Chondrocyte (in vitro differentiated cells): ENCODE measurements around the gene FABP1. TPM values are rescaled to one million over a fixed set of nuclear protein-coding genes. Genes with fewer than 3 reads are reported as not detected.

ENCODE experiments used
- DNase-seq: peaks from one replicate; pipeline ENCODE4 v3.0.0; 2021; ENCODE audit warnings: mixed read lengths, low spot score
- H3K27ac Mint-ChIP-seq: one replicate; pipeline ENCODE4 v1.8.0; 2021; ENCODE audit warnings: mild to moderate bottlenecking, moderate library complexity, mixed read lengths; ENCODE audit not compliant: unreplicated experiment
- H3K27me3 Mint-ChIP-seq: 2 replicates; pipeline ENCODE4 v1.8.0; 2021; ENCODE audit warnings: low read depth, mixed read lengths
- H3K36me3 Mint-ChIP-seq: 2 replicates; pipeline ENCODE4 v1.8.0; 2021; ENCODE audit warnings: low read depth, mixed read lengths
- H3K4me1 Mint-ChIP-seq: 2 replicates; pipeline ENCODE4 v1.8.0; 2021; ENCODE audit warnings: low read depth, mild to moderate bottlenecking, mixed read lengths
- H3K4me3 Mint-ChIP-seq: one replicate; pipeline ENCODE4 v1.8.0; 2021; ENCODE audit warnings: mild to moderate bottlenecking, moderate library complexity, mixed read lengths; ENCODE audit not compliant: unreplicated experiment
- H3K9me3 Mint-ChIP-seq: 2 replicates; pipeline ENCODE4 v1.8.0; 2021; ENCODE audit warnings: low read depth, mixed read lengths
- total RNA-seq: library from RNA; stranded (reverse); gene quantifications from 3 replicates; pipeline ENCODE4 v1.2.1, GENCODE V29; 2021
- TF ChIP-seq, protein P1 (sequence below): fragments of 200-600 bp; sonication (generic); IDR thresholded peaks from 2 replicates; pipeline ENCODE4 v1.5.0; 2021; ENCODE audit warnings: antibody characterized with exemption, mild to moderate bottlenecking, moderate library complexity

The FABP1 gene
- total RNA-seq, 1 donor from 2014 or later, result not detected

- peak overlapping the region; percentile 54 for H3K4me3 Mint-ChIP-seq
Observed at GRCh38 chr2:88170472-88170892, 42.6 kb upstream of the FABP1 start.

GRCh38 chr2:88168386-88168785 is 40.5 kb upstream of the FABP1 start:
- TF ChIP-seq, protein P1, sequence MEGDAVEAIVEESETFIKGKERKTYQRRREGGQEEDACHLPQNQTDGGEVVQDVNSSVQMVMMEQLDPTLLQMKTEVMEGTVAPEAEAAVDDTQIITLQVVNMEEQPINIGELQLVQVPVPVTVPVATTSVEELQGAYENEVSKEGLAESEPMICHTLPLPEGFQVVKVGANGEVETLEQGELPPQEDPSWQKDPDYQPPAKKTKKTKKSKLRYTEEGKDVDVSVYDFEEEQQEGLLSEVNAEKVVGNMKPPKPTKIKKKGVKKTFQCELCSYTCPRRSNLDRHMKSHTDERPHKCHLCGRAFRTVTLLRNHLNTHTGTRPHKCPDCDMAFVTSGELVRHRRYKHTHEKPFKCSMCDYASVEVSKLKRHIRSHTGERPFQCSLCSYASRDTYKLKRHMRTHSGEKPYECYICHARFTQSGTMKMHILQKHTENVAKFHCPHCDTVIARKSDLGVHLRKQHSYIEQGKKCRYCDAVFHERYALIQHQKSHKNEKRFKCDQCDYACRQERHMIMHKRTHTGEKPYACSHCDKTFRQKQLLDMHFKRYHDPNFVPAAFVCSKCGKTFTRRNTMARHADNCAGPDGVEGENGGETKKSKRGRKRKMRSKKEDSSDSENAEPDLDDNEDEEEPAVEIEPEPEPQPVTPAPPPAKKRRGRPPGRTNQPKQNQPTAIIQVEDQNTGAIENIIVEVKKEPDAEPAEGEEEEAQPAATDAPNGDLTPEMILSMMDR, result no peak
- peaks cover 9% of the 10 kb centered on the region for H3K27me3 Mint-ChIP-seq
- H3K4me3 Mint-ChIP-seq, result no peak overlapping the region
- no peak overlapping the region for H3K27ac Mint-ChIP-seq
- no peak for DNase-seq
- no peaks in the 10 kb centered on the region for H3K36me3 Mint-ChIP-seq
- H3K9me3 Mint-ChIP-seq, result peaks cover 9% of the 10 kb centered on the region
- H3K4me1 Mint-ChIP-seq, result peaks cover 5% of the 10 kb centered on the region

More at GRCh38 chr2:88170472-88170892, 42.6 kb upstream of the FABP1 start:
- Mint-ChIP-seq H3K9me3 (peaks cover 9% of the 10 kb centered on the region), H3K27ac (peak overlapping the region; percentile 67), H3K36me3 (no peaks in the 10 kb centered on the region), H3K4me1 (peaks cover 5% of the 10 kb centered on the region), H3K27me3 (peaks cover 12% of the 10 kb centered on the region)
- DNase-seq, result no peak
- TF ChIP-seq, protein P1, result no peak

DNA sequence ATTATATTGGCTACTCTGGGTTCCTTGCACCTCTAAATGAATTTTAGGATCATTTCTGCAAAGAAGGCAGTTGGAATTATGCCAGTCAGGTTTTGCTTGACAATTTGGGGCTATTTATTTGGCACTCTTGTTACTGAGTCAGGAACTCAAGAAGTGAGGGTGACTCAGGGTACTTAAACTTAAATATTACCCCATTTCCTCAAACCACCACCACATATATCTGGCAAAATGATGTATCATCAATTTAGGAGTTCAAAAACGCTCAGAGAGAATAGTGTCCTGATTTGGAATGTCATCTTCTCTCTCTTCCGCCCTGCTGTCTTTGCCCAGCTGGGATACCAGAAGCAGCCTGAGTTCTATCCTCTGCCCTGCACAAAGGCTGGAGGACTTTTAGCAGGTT is 39.9 kb upstream of the FABP1 start:
- Mint-ChIP-seq H3K27ac (no peak overlapping the region), H3K4me1 (peaks cover 5% of the 10 kb centered on the region), H3K9me3 (peaks cover 9% of the 10 kb centered on the region), H3K27me3 (peaks cover 8% of the 10 kb centered on the region), H3K36me3 (no peaks in the 10 kb centered on the region), H3K4me3 (no peak overlapping the region)
- no peak for DNase-seq
- TF ChIP-seq, protein P1, result no peak

DNA sequence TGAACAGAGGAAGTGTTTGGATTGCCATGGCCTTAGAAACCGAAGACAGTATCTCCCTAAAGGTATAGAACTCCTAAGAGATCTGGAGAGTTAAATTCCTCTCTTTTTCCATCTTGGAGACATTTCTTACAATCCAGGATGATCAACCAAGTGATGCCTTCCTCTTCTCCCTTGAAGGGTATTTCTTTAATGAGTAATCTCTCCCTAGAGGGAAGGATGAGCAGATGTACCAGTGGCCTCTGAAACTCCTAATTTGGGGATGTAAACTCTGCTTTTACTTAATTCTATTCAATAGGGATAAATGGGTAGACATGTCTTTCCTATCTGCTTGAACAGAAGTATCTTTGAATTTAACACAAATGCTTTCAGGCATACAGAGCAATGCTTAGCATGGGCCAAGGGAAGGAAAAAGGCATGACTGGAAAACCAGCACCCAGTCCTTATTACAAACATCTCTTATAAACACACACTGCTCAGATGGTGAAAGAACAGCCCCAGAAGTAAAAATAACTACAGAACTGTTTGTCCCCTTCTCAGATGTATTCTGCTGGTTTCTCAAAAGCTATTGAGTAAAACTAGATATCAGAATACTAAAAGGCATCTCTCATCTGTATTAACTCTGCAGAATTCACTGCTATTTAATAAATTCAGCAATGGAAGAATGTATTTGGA is 37.6 kb upstream of the FABP1 start:
- peaks cover 9% of the 10 kb centered on the region for H3K9me3 Mint-ChIP-seq
- H3K4me1 Mint-ChIP-seq, result no peaks in the 10 kb centered on the region
- TF ChIP-seq, protein P1, result no peak
- no peak for DNase-seq
- no peak overlapping the region for H3K4me3 Mint-ChIP-seq
- H3K27me3 Mint-ChIP-seq, result no peaks in the 10 kb centered on the region
- H3K36me3 Mint-ChIP-seq, result no peaks in the 10 kb centered on the region
- no peak overlapping the region for H3K27ac Mint-ChIP-seq

GRCh38 chr2:88161446-88162244 is 33.8 kb upstream of the FABP1 start:
- Mint-ChIP-seq H3K4me1 (no peaks in the 10 kb centered on the region), H3K9me3 (no peaks in the 10 kb centered on the region), H3K27ac (no peak overlapping the region), H3K4me3 (no peak overlapping the region), H3K27me3 (no peaks in the 10 kb centered on the region), H3K36me3 (no peaks in the 10 kb centered on the region)
- TF ChIP-seq, protein P1, result no peak
- DNase-seq, result no peak
